OCI-LY7 (cell line): Measurements from ENCODE around the gene SUV39H1. TPM values are rescaled to one million over a fixed set of nuclear protein-coding genes. Genes with fewer than 3 reads are reported as not detected.

Experiments
- BruUV-seq: library from RNA; stranded (reverse); fragments of 400-500 nt; replicated peaks from 2 replicates; lab custom pipeline; 2021; lab: Mats Ljungman, UMichigan
- CTCF ChIA-PET: fragments of 300-600 bp; sonication (Branson Sonifier 250); formaldehyde crosslinking; loops from one replicate; lab custom pipeline; 2022; ENCODE audit warnings: antibody characterized with exemption; ENCODE audit not compliant: unreplicated experiment; lab: Charles Lee
- POLR2A ChIA-PET: fragments of 300-600 bp; sonication (Branson Sonifier 250); formaldehyde crosslinking; loops from one replicate; lab custom pipeline; 2022; ENCODE audit warnings: antibody characterized with exemption; lab: Charles Lee
- DNase-seq: peaks from one replicate; pipeline ENCODE4 v3.0.0-alpha.2; 2015; ENCODE audit warnings: low spot score
- H2AFZ ChIP-seq: fragments of 200-600 bp; sonication (generic), shearing (Covaris generic); 2 replicates; pipeline ENCODE4 v1.6.1; 2014; ENCODE audit warnings: mild to moderate bottlenecking, antibody characterized with exemption, low read length, moderate library complexity
- H3K27ac ChIP-seq: fragments of 200-600 bp; sonication (generic); 2 replicates; pipeline ENCODE4 v1.5.1; 2014; ENCODE audit warnings: mixed run types, low read depth, mild to moderate bottlenecking, moderate library complexity, low read length, inconsistent platforms; ENCODE audit not compliant: poor library complexity, severe bottlenecking
- H3K36me3 ChIP-seq: fragments of 200-600 bp; sonication (generic); 2 replicates; pipeline ENCODE4 v1.6.1; 2014; ENCODE audit warnings: mild to moderate bottlenecking, antibody characterized with exemption, low read length, moderate library complexity, mixed read lengths; ENCODE audit not compliant: insufficient read depth
- H3K4me1 ChIP-seq: fragments of 200-600 bp; sonication (generic); 2 replicates; pipeline ENCODE4 v1.5.1; 2014; ENCODE audit warnings: mild to moderate bottlenecking, low read length; ENCODE audit not compliant: insufficient read depth, poor library complexity, severe bottlenecking
- H3K4me2 ChIP-seq: fragments of 200-600 bp; sonication (generic); 2 replicates; pipeline ENCODE4 v1.6.1; 2014; ENCODE audit warnings: mild to moderate bottlenecking, low read length
- H3K4me3 ChIP-seq: fragments of 200-600 bp; sonication (generic); 2 replicates; pipeline ENCODE4 v1.5.1; 2014; ENCODE audit warnings: mild to moderate bottlenecking, low read depth, low read length; ENCODE audit not compliant: poor library complexity, severe bottlenecking
- H3K79me2 ChIP-seq: fragments of 200-600 bp; sonication (generic); 2 replicates; pipeline ENCODE4 v1.6.1; 2016; ENCODE audit warnings: low read depth, mild to moderate bottlenecking, low read length, moderate library complexity, mixed read lengths; ENCODE audit not compliant: insufficient read depth
- H3K9me2 ChIP-seq: fragments of 200-600 bp; sonication (generic); 2 replicates; pipeline ENCODE4 v1.6.1; 2016; ENCODE audit warnings: mild to moderate bottlenecking, low read length, mixed read lengths; ENCODE audit not compliant: insufficient read depth
- H3K9me3 ChIP-seq: fragments of 200-600 bp; sonication (generic); 2 replicates; pipeline ENCODE4 v1.6.1; 2014; ENCODE audit warnings: mild to moderate bottlenecking, mixed run types, low read length, mixed read lengths
- H4K20me1 ChIP-seq: fragments of 200-600 bp; sonication (generic); 2 replicates; pipeline ENCODE4 v1.6.1; 2014; ENCODE audit warnings: mild to moderate bottlenecking, antibody characterized with exemption, low read length, moderate library complexity, mixed read lengths; ENCODE audit not compliant: insufficient read depth
- CTCF ChIP-seq: fragments of 200-600 bp; sonication (generic); conservative IDR thresholded peaks from 2 replicates; pipeline ENCODE4 v1.5.1; 2014; ENCODE audit warnings: mild to moderate bottlenecking, antibody characterized with exemption, low read length, moderate library complexity, mixed read lengths
- EZH2phosphoT487 ChIP-seq: fragments of 200-600 bp; sonication (generic); IDR thresholded peaks from 2 replicates; pipeline ENCODE4 v1.6.1; 2018; ENCODE audit warnings: low read depth, borderline replicate concordance, mild to moderate bottlenecking, mixed run types, antibody characterized with exemption, low read length, moderate library complexity, mixed read lengths
- intact Hi-C: fragments of 100-400 bp; cut with micrococcal nuclease; formaldehyde crosslinking; loops from one replicate; pipeline ENCODE4 v1.10.0; 2022; ENCODE audit not compliant: unreplicated experiment
- total RNA-seq, 2 experiments: library from RNA; depleted of rRNA in 1 of 2; stranded (reverse); fragments of >200 nt in 1 of 2; shearing (Covaris generic) in 1 of 2; gene quantifications; 2 replicates each; pipeline ENCODE4 v1.2.3, GENCODE V29; 2014 to 2022

SUV39H1 gene
- total RNA-seq, 2 experiments from 2014 or later = 27.0 to 34.2 TPM

- no peak overlapping the region for H3K4me2 ChIP-seq
- peaks cover 74% of the 10 kb centered on the region for H3K36me3 ChIP-seq
- H3K9me3 ChIP-seq = no peaks in the 10 kb centered on the region
- H3K79me2 ChIP-seq = peaks cover 39% of the 10 kb centered on the region
- peaks cover 13% of the 10 kb centered on the region for H3K4me1 ChIP-seq
- CTCF ChIA-PET = no interaction called here
- intact Hi-C loops = no loop called here
- no peaks in the 10 kb centered on the region for H3K9me2 ChIP-seq
- TF ChIP-seq EZH2phosphoT487 (no peak), CTCF (no peak)
- POLR2A ChIA-PET = no interaction called here
- no peak overlapping the region for H2AFZ ChIP-seq
- no peak overlapping the region for H3K4me3 ChIP-seq
- DNase-seq = no peak
- no peaks in the 10 kb centered on the region for H4K20me1 ChIP-seq
- BruUV-seq = no TSS peak
- no peak overlapping the region for H3K27ac ChIP-seq
Observed at GRCh38 chrX:48700951-48701653, 4.6 kb downstream of the SUV39H1 start.

- DNase-seq = no peak
- H3K4me2 ChIP-seq = no peak overlapping the region
Observed at GRCh38 chrX:48702032-48702431, 5.5 kb downstream of the SUV39H1 start.

More at GRCh38 chrX:48702032-48702431, 5.5 kb downstream of the SUV39H1 start:
- ChIA-PET CTCF (no interaction called here), POLR2A (no interaction called here)
- Histone ChIP-seq H3K36me3 (peaks cover 83% of the 10 kb centered on the region), H3K4me1 (peaks cover 13% of the 10 kb centered on the region), H3K9me2 (no peaks in the 10 kb centered on the region), H4K20me1 (no peaks in the 10 kb centered on the region), H3K4me3 (no peak overlapping the region), H3K79me2 (peaks cover 37% of the 10 kb centered on the region), H3K9me3 (no peaks in the 10 kb centered on the region), H2AFZ (no peak overlapping the region), H3K27ac (no peak overlapping the region)
- BruUV-seq = no TSS peak
- TF ChIP-seq CTCF (no peak), EZH2phosphoT487 (no peak)
- intact Hi-C loops = no loop called here
